Hematopoietic multipotent progenitor cell treated with erythropoietin and hydrocortisone succinate and interleukin-3 and kit ligand, for 17 days (in vitro differentiated cells): ENCODE measurements around the gene CDIPT.
A peak's percentile ranks its signal among the peaks of the same experiment; 100 is the strongest.
"Not testable (repeated sequence)": the region's sequence is repeated elsewhere in the genome, so short reads cannot be mapped to it uniquely, and the experiment has no call there.

Source experiments
- DNase-seq: peaks from one replicate; pipeline ENCODE4 v3.0.0-alpha.2; 2015; ENCODE audit warnings: low spot score

The CDIPT gene

DNA sequence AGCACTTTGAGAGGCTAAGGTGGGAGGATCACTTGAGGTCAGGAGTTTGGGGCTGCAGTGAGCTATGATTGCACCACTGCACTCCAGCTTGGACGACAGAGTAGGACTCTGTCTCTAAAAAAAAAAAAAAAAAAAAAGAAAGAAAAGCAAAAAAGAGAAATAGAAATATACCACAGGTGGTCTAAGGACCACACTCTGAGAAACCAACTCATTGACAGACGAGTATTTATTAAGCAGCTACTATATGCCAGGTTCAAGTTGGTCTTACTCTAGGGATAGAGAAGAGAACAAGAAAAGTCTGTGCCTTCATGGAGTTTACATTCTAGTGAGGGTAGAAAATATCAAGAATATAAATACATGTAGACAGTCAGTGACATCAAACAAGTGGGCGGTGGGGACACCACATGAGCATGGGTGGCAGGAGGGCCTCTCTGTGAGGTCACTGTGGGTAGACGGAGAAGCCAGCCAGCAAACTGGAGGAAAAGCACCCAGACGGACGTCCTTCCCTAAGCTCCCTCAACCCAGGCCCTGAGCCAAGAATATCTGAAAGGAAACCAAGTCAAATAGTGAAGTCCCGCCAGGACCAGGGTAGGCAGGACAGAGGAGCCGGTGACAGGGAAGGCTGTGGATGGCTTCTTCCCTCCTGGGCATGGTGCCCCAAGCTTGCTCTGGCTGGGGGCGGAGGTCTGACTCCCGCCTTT lies 4.7 kb downstream of the CDIPT start:
- DNase-seq, result no peak

GRCh38 chr16:29857133-29857760 lies 5.8 kb downstream of the CDIPT start:
- no peak for DNase-seq

- no peak for DNase-seq
Observed at GRCh38 chr16:29854520-29855100, 8.4 kb downstream of the CDIPT start.

DNA sequence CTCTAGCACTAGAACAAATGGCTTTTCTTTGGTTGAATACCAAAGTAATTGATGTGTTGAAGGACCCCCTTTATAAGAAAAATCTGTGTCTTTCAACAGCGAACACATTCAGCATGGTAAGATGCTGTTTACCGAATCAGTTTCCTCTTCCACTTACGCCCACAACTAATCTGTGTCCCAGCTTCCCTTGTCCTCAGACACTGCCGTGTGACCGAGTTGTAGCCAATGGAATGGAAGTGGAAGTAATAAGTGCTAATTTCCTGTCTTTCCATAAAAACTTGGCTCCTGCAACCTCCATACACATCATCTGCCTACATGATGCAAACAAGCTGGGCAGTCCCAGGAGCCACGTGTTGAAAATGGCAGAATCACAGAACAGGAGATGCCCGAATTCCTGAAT lies 10.4 kb downstream of the CDIPT start:
- no peak for DNase-seq

DNA sequence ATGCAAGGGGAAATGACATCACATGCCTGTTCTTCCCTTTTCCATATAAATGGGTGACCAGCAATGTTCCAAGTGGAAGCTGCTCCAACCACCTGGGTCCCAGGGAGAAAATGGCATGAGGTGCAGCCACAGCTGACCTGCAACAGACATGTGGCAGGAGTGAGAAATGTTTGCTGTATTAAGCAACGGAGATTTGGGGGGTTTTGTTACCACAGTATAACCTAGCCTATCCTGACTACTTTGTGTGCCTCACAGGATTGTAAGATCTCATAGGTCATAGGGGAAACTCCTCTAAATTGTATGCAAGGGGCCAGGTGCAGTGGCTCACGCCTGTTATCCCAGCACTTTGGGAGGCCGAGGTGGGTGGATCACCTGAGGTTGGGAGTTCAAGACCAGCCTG lies 12.0 kb downstream of the CDIPT start:
- DNase-seq, result no peak

GRCh38 chr16:29849505-29849904 lies 13.5 kb downstream of the CDIPT start:
- no peak for DNase-seq

DNA sequence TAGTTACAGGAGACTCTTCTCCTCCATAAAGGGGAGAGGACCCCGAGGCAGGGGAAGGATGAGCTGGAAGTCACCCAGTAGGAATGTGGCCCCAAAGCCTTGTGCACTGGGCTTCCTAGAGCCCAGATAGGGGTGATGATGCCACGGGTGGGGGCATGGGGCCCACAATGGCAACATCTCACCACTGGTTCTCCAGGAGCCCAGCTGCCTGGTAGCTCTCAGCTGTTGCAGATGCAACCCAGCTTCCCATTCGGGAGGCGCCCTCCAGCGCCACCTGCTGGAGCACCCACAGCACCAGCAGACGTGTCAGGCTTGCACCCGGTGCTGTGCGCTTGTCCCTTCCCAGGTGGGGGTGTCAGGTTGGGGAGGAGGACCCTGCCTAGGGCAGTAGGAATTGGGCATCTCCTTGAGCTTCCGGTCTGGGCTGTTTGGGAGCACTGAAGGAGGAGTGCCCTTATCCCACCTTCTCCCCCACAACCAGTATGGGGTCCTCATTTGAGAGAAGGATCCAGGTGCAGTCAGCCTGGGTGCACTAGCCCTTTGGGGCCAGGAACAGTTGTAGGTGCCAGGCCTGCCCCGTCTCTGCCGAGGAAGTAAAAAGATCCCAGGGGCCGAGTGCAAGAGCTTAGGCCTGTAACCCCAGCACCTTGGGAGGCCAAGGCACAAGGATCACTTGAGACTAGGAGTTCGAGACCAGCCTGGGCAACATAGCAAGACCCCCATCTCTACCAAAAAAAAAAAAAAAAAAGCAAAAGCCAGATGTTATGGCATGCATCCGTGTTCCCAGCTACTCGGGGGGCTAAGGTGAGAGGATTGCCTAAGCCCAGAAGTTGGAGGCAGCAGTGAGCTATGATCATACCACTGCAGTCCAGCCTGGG lies 14.4 kb downstream of the CDIPT start:
- DNase-seq, result peak; percentile 81

DNA sequence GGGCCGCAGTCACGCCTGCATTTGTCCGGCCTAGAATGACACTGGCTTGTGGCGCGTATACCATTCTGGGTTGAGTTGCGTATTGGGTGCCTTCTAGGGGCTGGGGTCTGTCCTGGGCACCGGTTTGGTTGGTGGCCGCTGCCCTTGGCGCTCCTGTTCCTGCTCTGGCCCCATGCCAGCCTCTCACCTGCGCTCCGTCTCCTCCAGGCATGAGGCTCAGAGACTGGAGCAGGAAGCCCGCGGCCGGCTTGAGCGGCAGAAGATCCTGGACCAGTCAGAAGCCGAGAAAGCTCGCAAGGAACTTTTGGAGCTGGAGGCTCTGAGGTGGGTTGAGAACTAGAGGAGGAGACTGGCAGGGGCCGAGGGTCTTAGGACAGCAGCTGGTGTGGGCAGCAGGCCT lies 17.4 kb downstream of the CDIPT start:
- no peak for DNase-seq

GRCh38 chr16:29844575-29845331 lies 18.3 kb downstream of the CDIPT start:
- no peak for DNase-seq

GRCh38 chr16:29843931-29844330 lies 19.1 kb downstream of the CDIPT start:
- DNase-seq, result no peak

DNA sequence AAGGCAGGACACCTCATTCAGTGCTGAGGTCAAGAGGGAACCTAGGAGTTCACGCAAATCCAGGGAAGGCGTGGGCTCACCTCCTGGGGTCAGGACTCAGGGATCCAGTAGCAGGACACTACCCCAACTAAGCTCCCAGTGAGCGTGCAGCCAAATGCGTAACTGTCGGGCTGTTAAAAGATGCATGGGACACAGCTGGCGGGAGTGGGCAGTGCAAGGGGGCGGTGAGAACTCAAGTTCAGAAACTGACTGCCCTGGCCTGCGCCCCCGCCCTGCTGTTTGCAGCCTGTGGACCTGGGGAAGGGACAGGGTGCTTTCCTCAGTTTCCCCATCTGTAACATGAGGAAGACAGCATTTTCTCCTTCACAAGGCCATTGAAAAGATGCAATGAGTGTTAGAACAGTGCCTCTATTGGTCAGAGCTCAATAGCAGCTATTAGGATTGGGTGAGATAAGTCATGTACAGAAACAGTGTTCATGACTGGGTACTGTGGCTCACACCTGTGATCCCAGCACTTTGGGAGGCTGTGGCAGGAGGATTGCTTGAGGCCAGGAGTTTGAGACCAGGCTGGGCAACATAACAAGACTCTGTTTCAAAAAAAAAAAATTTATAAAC lies 20.2 kb downstream of the CDIPT start:
- DNase-seq, result no peak

DNA sequence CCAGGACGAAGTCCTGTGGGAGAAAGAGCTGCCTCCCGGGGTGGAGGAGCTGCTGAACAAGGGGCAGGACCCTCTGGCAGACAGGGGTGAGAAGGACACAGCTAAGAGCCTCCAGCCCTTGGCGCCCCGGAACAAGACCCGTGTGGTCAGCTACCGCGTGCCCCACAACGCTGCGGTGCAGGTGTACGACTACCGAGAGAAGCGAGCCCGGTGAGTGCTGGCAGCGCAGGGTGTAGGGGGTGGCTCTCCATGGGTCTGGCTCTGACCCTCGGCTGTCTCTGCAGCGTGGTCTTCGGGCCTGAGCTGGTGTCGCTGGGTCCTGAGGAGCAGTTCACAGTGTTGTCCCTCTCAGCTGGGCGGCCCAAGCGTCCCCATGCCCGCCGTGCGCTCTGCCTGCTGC lies 21.4 kb downstream of the CDIPT start:
- no peak for DNase-seq

GRCh38 chr16:29840240-29840639 lies 22.8 kb downstream of the CDIPT start:
- no peak for DNase-seq

DNA sequence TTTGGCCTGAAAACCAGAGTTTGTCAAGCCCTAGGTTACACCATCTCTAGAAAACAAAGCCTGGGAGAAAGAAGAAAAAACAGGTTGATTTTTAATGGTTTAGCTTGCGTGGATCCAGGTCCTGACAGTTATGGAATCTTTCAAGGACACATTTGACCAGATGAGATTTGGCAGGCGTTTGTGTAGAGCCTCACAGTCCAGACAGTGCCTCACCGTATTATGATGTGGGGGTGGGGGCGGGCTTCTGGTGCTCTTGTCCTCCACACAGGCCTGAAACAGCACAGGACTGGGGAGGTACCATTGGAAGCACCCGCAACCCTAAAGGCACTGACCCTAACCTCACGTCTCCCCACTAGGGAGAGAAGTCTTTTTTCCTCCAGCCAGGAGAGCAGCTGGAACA lies 23.2 kb downstream of the CDIPT start:
- no peak for DNase-seq

DNA sequence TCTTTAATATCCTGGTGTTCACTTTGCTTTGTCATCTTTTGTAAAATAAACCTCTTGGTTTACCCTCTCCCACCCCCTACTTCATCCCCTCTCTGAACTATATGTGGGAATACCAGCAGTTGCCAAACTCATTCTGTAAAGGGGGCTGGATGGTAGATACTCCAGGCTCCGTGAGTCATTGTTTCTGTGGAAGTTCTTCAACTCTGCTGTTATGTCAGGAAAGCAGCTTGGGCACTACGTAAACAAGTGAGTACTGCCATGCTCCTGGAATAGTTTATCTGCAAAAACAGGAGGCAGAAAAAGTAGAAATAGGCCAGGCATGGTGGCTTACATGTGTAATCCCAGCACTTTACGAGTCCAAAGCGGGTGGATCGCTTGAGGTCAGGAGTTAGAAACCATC lies 25.2 kb downstream of the CDIPT start:
- no peak for DNase-seq

DNA sequence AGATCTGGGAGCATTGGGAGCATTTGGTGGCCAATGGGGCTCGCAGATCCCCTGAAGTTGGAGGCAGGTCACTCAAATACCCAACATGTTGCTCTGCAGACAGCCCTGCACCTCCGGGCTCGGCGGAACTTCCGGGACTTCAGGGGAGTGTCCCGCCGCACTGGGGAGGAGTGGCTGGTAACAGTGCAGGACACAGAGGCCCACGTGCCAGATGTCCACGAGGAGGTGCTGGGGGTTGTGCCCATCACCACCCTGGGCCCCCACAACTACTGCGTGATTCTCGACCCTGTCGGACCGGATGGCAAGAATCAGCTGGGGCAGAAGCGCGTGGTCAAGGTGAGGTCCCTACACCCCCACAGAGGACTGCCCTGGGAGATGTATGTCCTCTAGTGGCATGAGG lies 26.4 kb downstream of the CDIPT start:
- no peak for DNase-seq

- no peak for DNase-seq
Observed at GRCh38 chr16:29835926-29836325, 27.1 kb downstream of the CDIPT start.

DNA sequence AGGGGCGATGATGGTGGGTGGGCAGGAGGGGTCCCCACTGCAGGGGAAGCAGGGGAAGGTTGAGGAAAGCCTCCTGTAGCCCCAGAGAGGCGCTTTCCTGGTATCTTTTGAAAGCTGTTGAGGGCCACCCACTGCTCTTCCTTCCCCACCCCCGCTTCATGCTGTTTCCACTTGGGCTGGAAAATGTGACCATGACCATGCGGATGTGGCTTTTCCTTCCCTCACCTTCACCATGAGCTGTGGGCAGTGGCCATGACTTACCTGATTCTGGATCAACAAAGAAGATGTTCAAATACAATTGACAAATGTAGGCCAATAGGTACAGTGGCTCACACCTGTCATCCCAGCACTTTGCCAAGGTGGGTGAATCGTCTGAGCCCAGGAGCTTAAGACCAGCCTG lies 28.9 kb downstream of the CDIPT start:
- no peak for DNase-seq

GRCh38 chr16:29833219-29833618 lies 29.8 kb downstream of the CDIPT start:
- DNase-seq, result not testable (repeated sequence)

GRCh38 chr16:29831490-29831889 lies 31.5 kb downstream of the CDIPT start:
- DNase-seq, result no peak

DNA sequence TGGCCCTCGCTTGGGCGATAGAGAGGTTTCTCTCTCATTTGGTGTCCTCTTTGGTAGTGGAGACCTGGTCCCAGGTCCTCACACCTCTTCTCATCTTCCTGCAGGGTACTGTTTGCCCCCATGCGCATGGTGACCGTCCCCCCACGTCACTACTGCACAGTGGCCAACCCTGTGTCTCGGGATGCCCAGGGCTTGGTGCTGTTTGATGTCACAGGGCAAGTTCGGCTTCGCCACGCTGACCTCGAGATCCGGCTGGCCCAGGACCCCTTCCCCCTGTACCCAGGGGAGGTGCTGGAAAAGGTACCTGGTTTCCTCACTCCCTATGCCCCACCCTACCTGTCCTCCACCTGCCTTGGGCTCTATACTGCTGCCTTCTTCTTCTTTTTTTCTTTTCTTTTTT lies 32.3 kb downstream of the CDIPT start:
- no peak for DNase-seq

DNA sequence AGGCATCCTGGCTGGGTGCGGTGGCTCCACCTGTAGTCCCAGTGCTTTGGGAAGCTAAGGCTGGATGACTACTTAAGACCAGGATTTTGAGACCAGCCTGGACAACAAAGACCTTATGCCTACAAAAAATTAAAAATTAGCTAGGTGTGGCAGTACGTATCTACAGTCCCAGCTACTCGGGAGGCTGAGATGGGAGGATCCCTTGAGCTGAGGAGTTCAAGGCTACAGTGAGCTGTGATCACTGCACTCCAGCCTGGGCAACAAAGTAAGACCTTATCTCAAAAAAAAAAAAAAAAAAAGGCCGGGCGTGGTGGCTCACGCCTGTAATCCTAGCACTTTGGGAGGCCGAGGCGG lies 36.7 kb downstream of the CDIPT start:
- DNase-seq, result no peak
